CD4-positive, alpha-beta T cell treated with Interleukin-17A for 4 hours (primary cell): ENCODE results near the gene HBZ.
"Not testable (repeated sequence)": the region's sequence is repeated elsewhere in the genome, so short reads cannot be mapped to it uniquely, and the experiment has no call there.

Experiments
- DNase-seq: peaks from one replicate; pipeline ENCODE4 v3.0.0-alpha.2; 2020; ENCODE audit warnings: mixed read lengths

HBZ gene

GRCh38 chr16:180101-180675 is 27.7 kb downstream of the HBZ start, which contains the start of gene HBQ1:
HBQ1 (plus strand) TSS chr16:180459; CDS start chr16:180487, 28 bp downstream.
- peak; percentile 52 for DNase-seq

- DNase-seq, result peak; percentile 88
Observed at GRCh38 chr16:180681-181564, 28.5 kb downstream of the HBZ start.

- no peak for DNase-seq
Observed at GRCh38 chr16:181565-182021, 29.1 kb downstream of the HBZ start.

- no peak for DNase-seq
Observed at GRCh38 chr16:183005-183404, 30.6 kb downstream of the HBZ start.

GRCh38 chr16:185213-185612 is 32.8 kb downstream of the HBZ start:
- DNase-seq, result no peak

GRCh38 chr16:185691-186090 is 33.2 kb downstream of the HBZ start:
- DNase-seq, result no peak

- no peak for DNase-seq
Observed at GRCh38 chr16:187330-187729, 34.9 kb downstream of the HBZ start.

- DNase-seq, result peak; percentile 37
Observed at GRCh38 chr16:188674-189073, 36.2 kb downstream of the HBZ start.

GRCh38 chr16:189604-190186 is 37.3 kb downstream of the HBZ start:
- no peak for DNase-seq

GRCh38 chr16:191831-192230 is 39.4 kb downstream of the HBZ start:
- no peak for DNase-seq

GRCh38 chr16:192686-193085 is 40.2 kb downstream of the HBZ start:
- no peak for DNase-seq

- DNase-seq, result no peak
Observed at GRCh38 chr16:193441-193840, 41.0 kb downstream of the HBZ start.

GRCh38 chr16:194516-194915 is 42.1 kb downstream of the HBZ start:
- DNase-seq, result no peak

- DNase-seq, result no peak
Observed at GRCh38 chr16:200388-200787, 47.9 kb downstream of the HBZ start.

- DNase-seq, result no peak
Observed at GRCh38 chr16:203246-203645, 50.8 kb downstream of the HBZ start.

GRCh38 chr16:204046-204445 is 51.6 kb downstream of the HBZ start:
- DNase-seq, result not testable (repeated sequence)
